H1 (cell line): ENCODE data around the gene PAPOLG. TPM values are rescaled to one million over a fixed set of nuclear protein-coding genes. Genes with fewer than 3 reads are reported as not detected.
A peak's percentile ranks its signal among the peaks of the same experiment; 100 is the strongest.

Experiments
- CTCF ChIA-PET: fragments of 300-600 bp; sonication (Branson Sonifier 250); formaldehyde crosslinking; loops from one replicate; lab custom pipeline; 2021; ENCODE audit not compliant: partially characterized antibody; lab: Charles Lee
- POLR2A ChIA-PET: fragments of 300-600 bp; sonication (Branson Sonifier 250); formaldehyde crosslinking; loops from one replicate; lab custom pipeline; 2021; ENCODE audit warnings: inconsistent platforms; ENCODE audit not compliant: partially characterized antibody; lab: Charles Lee
- DNase-seq, 2 experiments: peaks; one replicate each; pipeline versions ENCODE4 v3.0.0 to v3.0.0-alpha.2; 2010 to 2022; ENCODE audit warnings: low spot score in 2 of 2, low read depth in 1 of 2, mixed read lengths in 1 of 2
- FAIRE-seq: peaks from 2 replicates; lab custom pipeline; 2011; peaks lifted over from hg19 to GRCh38; lab: Jason Lieb, UNC
- H2AFZ ChIP-seq: 2 replicates; pipeline ENCODE4 v1.8.1; 2012; ENCODE audit warnings: low read length, inconsistent platforms
- H2AK5ac ChIP-seq: 2 replicates; pipeline ENCODE4 v1.6.1; 2013; ENCODE audit warnings: low read depth, low read length
- H2BK120ac ChIP-seq: replicated peaks from 2 replicates; pipeline ENCODE3; 2013; ENCODE audit warnings: low read depth, low read length, inconsistent platforms
- H2BK12ac ChIP-seq: 2 replicates; pipeline ENCODE4 v1.6.1; 2013; ENCODE audit warnings: low read depth, low read length
- H2BK15ac ChIP-seq: 2 replicates; pipeline ENCODE4 v1.6.1; 2013; ENCODE audit warnings: low read length
- H2BK20ac ChIP-seq: 2 replicates; pipeline ENCODE4 v1.6.1; 2013; ENCODE audit warnings: low read length
- H2BK5ac ChIP-seq: 2 replicates; pipeline ENCODE4 v1.6.1; 2013; ENCODE audit warnings: low read depth, low read length
- H3K14ac ChIP-seq: 2 replicates; pipeline ENCODE4 v1.6.1; 2013; ENCODE audit warnings: inconsistent platforms; ENCODE audit not compliant: insufficient read length
- H3K18ac ChIP-seq: 2 replicates; pipeline ENCODE4 v1.6.1; 2013; ENCODE audit warnings: low read length; ENCODE audit errors: extremely low read depth
- H3K23ac ChIP-seq: 2 replicates; pipeline ENCODE4 v1.6.1; 2013; ENCODE audit warnings: inconsistent platforms; ENCODE audit not compliant: insufficient read length
- H3K23me2 ChIP-seq: 2 replicates; pipeline ENCODE4 v1.6.1; 2013; ENCODE audit warnings: low read depth, low read length
- H3K27ac ChIP-seq: 2 replicates; pipeline ENCODE4 v1.6.1; 2011; ENCODE audit warnings: low read depth, low read length, inconsistent platforms
- H3K27me3 ChIP-seq, 4 experiments: replicated peaks in 1 of 4; 1 replicate in 1 of 4; 2 replicates in 3 of 4; pipeline versions ENCODE4 v1.6.1 to v1.8.1; 2011 to 2013; ENCODE audit warnings: low read length in 3 of 4, mild to moderate bottlenecking in 3 of 4, inconsistent platforms in 2 of 4, mixed read lengths in 2 of 4, moderate library complexity in 1 of 4; ENCODE audit not compliant: control insufficient read depth in 3 of 4, insufficient read depth in 3 of 4; ENCODE audit errors: extremely low read depth in 1 of 4
- H3K36me3 ChIP-seq, 4 experiments: 2 replicates each; pipeline versions ENCODE4 v1.6.1 to v1.8.1; 2011 to 2013; ENCODE audit warnings: mild to moderate bottlenecking in 4 of 4, low read length in 3 of 4, moderate library complexity in 2 of 4, control low read depth in 1 of 4, inconsistent platforms in 1 of 4; ENCODE audit not compliant: insufficient read depth in 4 of 4, control insufficient read depth in 2 of 4
- H3K4ac ChIP-seq: replicated peaks from 2 replicates; pipeline ENCODE3; 2013; ENCODE audit warnings: low read length, low read depth, mixed read lengths, inconsistent platforms; ENCODE audit not compliant: insufficient read length
- H3K4me1 ChIP-seq, 4 experiments: replicated peaks in 1 of 4; 1 replicate in 1 of 4; 2 replicates in 3 of 4; pipeline versions ENCODE4 v1.6.1 to v1.8.1; 2011 to 2013; ENCODE audit warnings: low read length in 3 of 4, inconsistent platforms in 2 of 4, mixed read lengths in 1 of 4; ENCODE audit not compliant: insufficient read depth in 4 of 4, control insufficient read depth in 3 of 4
- H3K4me2 ChIP-seq, 2 experiments: 2 replicates each; pipeline versions ENCODE4 v1.6.1 to v1.8.1; 2011 to 2013; ENCODE audit warnings: low read depth in 2 of 2, low read length in 2 of 2, control low read depth in 1 of 2, inconsistent platforms in 1 of 2, mild to moderate bottlenecking in 1 of 2; ENCODE audit not compliant: insufficient read depth in 1 of 2
- H3K4me3 ChIP-seq, 4 experiments: fragments of 200-600, 300-600 bp in 1 of 4; sonication (generic), shearing (Covaris generic), sonication (Bioruptor Twin) in 1 of 4; 2 replicates each; pipeline versions ENCODE4 v1.5.1 to v1.8.1; 2011 to 2016; ENCODE audit warnings: low read length in 4 of 4, low read depth in 3 of 4, control low read depth in 2 of 4, inconsistent platforms in 2 of 4, mild to moderate bottlenecking in 2 of 4, mixed read lengths in 1 of 4, moderate library complexity in 1 of 4; ENCODE audit not compliant: insufficient read depth in 2 of 4; ENCODE audit errors: extremely low read depth in 1 of 4
- H3K56ac ChIP-seq: replicated peaks from 2 replicates; pipeline ENCODE3; 2013; ENCODE audit warnings: low read depth, mild to moderate bottlenecking, mixed read lengths, low read length, inconsistent platforms; ENCODE audit not compliant: insufficient read length
- H3K79me1 ChIP-seq: 2 replicates; pipeline ENCODE4 v1.6.1; 2013; ENCODE audit warnings: low read depth, low read length, control low read depth
- H3K79me2 ChIP-seq, 2 experiments: 2 replicates each; pipeline versions ENCODE4 v1.6.1 to v1.8.1; 2012 to 2013; ENCODE audit warnings: low read length in 2 of 2, mild to moderate bottlenecking in 2 of 2, inconsistent platforms in 1 of 2; ENCODE audit not compliant: insufficient read depth in 2 of 2, control insufficient read depth in 1 of 2
- H3K9ac ChIP-seq, 4 experiments: replicated peaks in 1 of 4; 1 replicate in 1 of 4; 2 replicates in 3 of 4; pipeline versions ENCODE4 v1.6.1 to v1.8.1; 2011 to 2013; ENCODE audit warnings: low read depth in 3 of 4, low read length in 3 of 4, control low read depth in 2 of 4, mild to moderate bottlenecking in 2 of 4, moderate library complexity in 2 of 4, inconsistent platforms in 1 of 4; ENCODE audit errors: extremely low read depth in 1 of 4
- H3K9me3 ChIP-seq, 2 experiments: 2 replicates each; pipeline versions ENCODE4 v1.6.1 to v1.8.1; 2012 to 2013; ENCODE audit warnings: mild to moderate bottlenecking in 2 of 2, moderate library complexity in 2 of 2, control low read depth in 1 of 2, inconsistent platforms in 1 of 2, low read depth in 1 of 2, low read length in 1 of 2, mixed read lengths in 1 of 2; ENCODE audit not compliant: insufficient read depth in 2 of 2
- H4K20me1 ChIP-seq, 2 experiments: replicated peaks in 1 of 2; 2 replicates each; pipeline versions ENCODE3 to v1.8.1; 2011 to 2013; ENCODE audit warnings: inconsistent platforms in 2 of 2, low read length in 2 of 2, mild to moderate bottlenecking in 1 of 2; ENCODE audit not compliant: insufficient read depth in 2 of 2, control insufficient read depth in 1 of 2
- H4K5ac ChIP-seq: 2 replicates; pipeline ENCODE4 v1.6.1; 2013; ENCODE audit warnings: low read length, low read depth, mixed read lengths, inconsistent platforms; ENCODE audit not compliant: insufficient read length
- H4K8ac ChIP-seq: 2 replicates; pipeline ENCODE4 v1.8.0; 2013; ENCODE audit warnings: mild to moderate bottlenecking, moderate library complexity, low read length, inconsistent platforms; ENCODE audit not compliant: insufficient read depth; ENCODE audit errors: extremely low read depth
- H4K91ac ChIP-seq: replicated peaks from 2 replicates; pipeline ENCODE3; 2013; ENCODE audit warnings: low read length, mixed read lengths, inconsistent platforms; ENCODE audit not compliant: insufficient read length
- ATF3 ChIP-seq: IDR thresholded peaks from 2 replicates; pipeline ENCODE4 v1.6.1; 2011; ENCODE audit warnings: low read depth, mild to moderate bottlenecking, low read length; ENCODE audit not compliant: insufficient read depth
- EZH2 ChIP-seq: fragments of 200-600 bp; sonication (generic); IDR thresholded peaks from 2 replicates; pipeline ENCODE4 v1.7.1; 2012; ENCODE audit warnings: low read depth, mild to moderate bottlenecking, moderate library complexity, low read length, inconsistent platforms; ENCODE audit not compliant: severe bottlenecking
- HDAC6 ChIP-seq: IDR thresholded peaks from one replicate; pipeline ENCODE4 v1.7.1; 2012; ENCODE audit warnings: low read depth, mild to moderate bottlenecking, inconsistent platforms, low read length, moderate library complexity
- RFX5 ChIP-seq: IDR thresholded peaks from 2 replicates; pipeline ENCODE4 v1.6.1; 2011; ENCODE audit warnings: low read depth, low read length, improper control_type of control experiment, borderline replicate concordance
- TAF7 ChIP-seq: optimal IDR thresholded peaks from 2 replicates; pipeline ENCODE3; 2011; ENCODE audit warnings: low read depth, mild to moderate bottlenecking, inconsistent platforms, low read length, moderate library complexity, borderline replicate concordance
- WGBS, 2 experiments: shearing (Covaris generic) in 1 of 2; methylation state at CpG; one replicate each; pipeline versions ENCODE4 v1.1.6 to v1.1.7; 2013 to 2015; ENCODE audit warnings: low lambda C conversion rate in 2 of 2, mixed read lengths in 2 of 2, inconsistent platforms in 1 of 2, low coverage in 1 of 2, missing lambda C conversion rate in 1 of 2; ENCODE audit not compliant: insufficient replicate concordance in 2 of 2, insufficient coverage in 1 of 2, insufficient read length in 1 of 2; ENCODE audit errors: extremely low coverage in 1 of 2, missing lambda C conversion rate in 1 of 2; 5-methylcytosine and 5-hydroxymethylcytosine counted together
- polyA plus RNA-seq, 7 experiments: library from polyadenylated mRNA; depleted of rRNA in 3 of 7; stranded (reverse) in 5 of 7; unstranded in 2 of 7; fragments of >200 nt in 5 of 7; fragments of 200-250 nt in 2 of 7; gene quantifications; 1 replicate in 5 of 7; 2 replicates in 1 of 7; 4 replicates in 1 of 7; pipeline versions ENCODE4 v1.2.1 to v1.2.3, GENCODE V29; 2011 to 2013; ENCODE audit warnings: missing spikeins in 2 of 7, mixed read lengths in 2 of 7
- total RNA-seq: library from RNA; stranded (reverse); fragmentation: NEBNext Ultra II Directional; extraction: Animal tissue kit (Norgen Biotek cat#: 25700); gene quantifications from 2 replicates; pipeline ENCODE4 v1.2.1, GENCODE V29; 2021

Gene PAPOLG
- total and polyA plus RNA-seq, 2 of the 8 experiments (the other 6 are each of a cell fraction or from before 2014, with no cell fraction given): 6.5 to 21.5 TPM

GRCh38 chr2:60806595-60806987 is 50.5 kb downstream of the PAPOLG start:
- no peak overlapping the region for H3K27ac ChIP-seq
- ChIA-PET CTCF (interaction anchor here (0.9 to 7.1 kb wide), 3 partner anchors 19 to 193 kb away, joined by 3 to 69 read pairs (median 3); no protein-coding TSS in a partner anchor), POLR2A (no interaction called here)
- FAIRE-seq (no peak), DNase-seq (peak in 1 of 2 experiments; percentile 8)
- H3K79me2 ChIP-seq: no peaks in the 10 kb centered on the region
- H3K23ac ChIP-seq: no peak overlapping the region
- no peak overlapping the region for H2AFZ ChIP-seq
- H3K4me1 ChIP-seq: no peaks in the 10 kb centered on the region
- no peak overlapping the region for H4K91ac ChIP-seq
- H2AK5ac ChIP-seq: no peak overlapping the region
- H4K20me1 ChIP-seq: no peaks in the 10 kb centered on the region
- H4K8ac ChIP-seq: no peak overlapping the region
- H3K36me3 ChIP-seq: no peaks in the 10 kb centered on the region
- H3K79me1 ChIP-seq: no peaks in the 10 kb centered on the region
- no peaks in the 10 kb centered on the region for H3K23me2 ChIP-seq
- H2BK120ac ChIP-seq: no peak overlapping the region
- H3K56ac ChIP-seq: no peak overlapping the region
- H3K4ac ChIP-seq: no peak overlapping the region
- H2BK15ac ChIP-seq: no peak overlapping the region
- no peak overlapping the region for H2BK5ac ChIP-seq
- no peak overlapping the region for H2BK12ac ChIP-seq
- H2BK20ac ChIP-seq: no peak overlapping the region
- 93% methylated on average over 7 of the region's 7 CpGs; no CpG with 5 or more reads in 1 of the 2 experiments for WGBS, 2 experiments
- H3K27me3 ChIP-seq: no peaks in the 10 kb centered on the region
- H3K9ac ChIP-seq: no peak overlapping the region
- no peak overlapping the region for H3K18ac ChIP-seq
- H3K4me2 ChIP-seq: no peak overlapping the region
- TF ChIP-seq HDAC6: no peak
- no peak for TF ChIP-seq TAF7
- TF ChIP-seq EZH2: no peak
- TF ChIP-seq ATF3: no peak
- no peak for TF ChIP-seq RFX5
- no peak overlapping the region for H3K4me3 ChIP-seq
- H3K9me3 ChIP-seq: no peaks in the 10 kb centered on the region
- no peak overlapping the region for H4K5ac ChIP-seq
- no peak overlapping the region for H3K14ac ChIP-seq
